Activated gamma-delta T cell treated with anti-CD3 and anti-CD28 coated beads, Interleukin-2, amount 50 U/mL, for 16 hours (primary cell): Measurements from ENCODE around the gene ADCY7.
"Not testable (repeated sequence)": the region's sequence is repeated elsewhere in the genome, so short reads cannot be mapped to it uniquely, and the experiment has no call there.

Experiments
- DNase-seq: peaks from one replicate; pipeline ENCODE4 v3.0.0-alpha.2; 2020; ENCODE audit warnings: low read depth

Gene ADCY7

DNA sequence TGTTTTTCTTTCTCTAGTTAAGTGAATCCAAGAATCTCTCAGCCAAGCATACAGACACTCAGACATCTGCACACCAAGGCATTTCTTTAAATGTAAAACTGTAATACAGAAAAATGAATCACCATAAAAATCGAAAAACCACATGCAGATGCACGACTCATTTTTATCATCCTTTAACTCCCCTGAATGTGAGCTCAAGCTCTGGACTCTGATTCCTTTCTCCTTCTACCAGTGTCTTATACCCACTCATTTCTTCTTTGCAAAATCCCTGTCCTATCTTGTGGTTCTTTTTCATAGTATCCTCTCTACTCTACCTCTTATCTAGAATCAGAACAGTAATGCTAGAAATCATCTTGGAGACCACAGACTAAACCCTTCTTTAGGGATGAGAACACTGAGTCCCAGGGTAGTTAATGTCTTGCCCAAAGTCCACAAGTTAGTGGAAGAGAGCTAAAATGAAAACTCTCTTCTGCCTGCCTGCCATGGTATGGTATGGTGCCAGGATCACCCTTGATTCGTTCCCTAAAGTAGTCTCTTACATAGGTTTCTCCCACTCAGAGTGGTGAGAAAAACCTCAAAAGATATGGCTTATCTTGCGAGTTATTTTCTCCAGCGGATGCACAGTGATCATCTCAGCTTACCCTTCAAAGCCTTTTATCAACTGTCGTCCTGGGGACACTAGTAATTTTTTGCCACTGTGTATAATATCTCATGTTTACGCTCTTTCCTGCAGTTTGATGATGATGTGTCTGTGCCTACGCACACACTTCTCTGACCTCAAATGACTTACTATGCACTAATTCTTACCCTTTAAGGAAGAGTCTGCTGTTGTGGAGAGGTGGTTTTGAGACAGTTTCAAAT, 72.2 kb downstream of the ADCY7 start:
- DNase-seq: no peak

DNA sequence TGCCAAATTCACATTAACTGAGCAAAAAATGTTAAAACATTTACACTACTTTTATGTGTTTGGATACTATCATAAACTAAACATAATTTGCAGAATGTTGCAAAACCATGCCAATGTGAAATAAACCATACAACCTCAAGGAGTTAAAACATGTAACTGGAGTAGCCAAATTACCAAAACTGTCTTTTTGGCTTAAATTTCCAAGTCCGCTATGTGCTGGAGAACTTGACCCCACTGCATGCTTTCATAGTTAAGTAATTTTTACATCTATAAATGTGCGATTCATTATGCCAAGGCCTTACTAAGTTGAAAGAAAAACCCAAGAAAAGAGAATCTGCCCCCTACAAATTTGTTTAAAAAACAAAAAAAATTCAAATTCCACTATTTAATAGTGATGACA, 74.2 kb downstream of the ADCY7 start:
- no peak for DNase-seq

DNA sequence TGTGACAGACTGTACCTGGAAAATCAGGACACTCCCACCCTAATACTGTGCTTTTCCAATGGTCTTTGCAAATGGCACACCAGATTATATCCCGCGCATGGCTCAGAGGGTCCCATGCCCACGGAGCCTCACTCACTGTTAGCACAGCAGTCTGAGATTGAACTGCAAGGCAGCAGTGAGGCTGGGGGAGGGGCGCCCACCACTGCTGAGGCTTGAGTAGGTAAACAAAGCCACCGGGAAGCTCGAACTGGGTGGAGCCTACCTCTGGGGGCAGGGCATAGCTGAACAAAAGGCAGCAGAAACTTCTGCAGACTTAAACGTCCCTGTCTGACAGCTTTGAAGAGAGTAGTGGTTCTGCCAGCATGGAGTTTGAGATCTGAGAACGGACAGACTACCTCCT, 77.2 kb downstream of the ADCY7 start:
- not testable (repeated sequence) for DNase-seq

DNA sequence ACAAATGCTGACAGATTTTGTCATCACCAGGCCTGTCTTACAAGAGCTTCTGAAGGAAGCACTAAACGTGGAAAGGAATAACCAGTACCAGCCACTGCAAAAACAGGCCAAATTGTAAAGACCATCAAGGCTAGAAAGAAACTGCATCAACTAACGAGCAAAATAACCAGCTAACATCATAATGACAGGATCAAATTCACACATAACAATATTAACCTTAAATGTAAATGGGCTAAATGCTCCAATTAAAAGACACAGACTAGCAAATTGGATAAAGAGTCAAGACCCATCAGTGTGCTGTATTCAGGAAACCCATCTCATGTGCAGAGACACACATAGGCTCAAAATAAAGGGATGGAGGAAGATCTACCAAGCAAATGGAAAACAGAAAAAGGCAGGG, 78.9 kb downstream of the ADCY7 start:
- not testable (repeated sequence) for DNase-seq

DNA sequence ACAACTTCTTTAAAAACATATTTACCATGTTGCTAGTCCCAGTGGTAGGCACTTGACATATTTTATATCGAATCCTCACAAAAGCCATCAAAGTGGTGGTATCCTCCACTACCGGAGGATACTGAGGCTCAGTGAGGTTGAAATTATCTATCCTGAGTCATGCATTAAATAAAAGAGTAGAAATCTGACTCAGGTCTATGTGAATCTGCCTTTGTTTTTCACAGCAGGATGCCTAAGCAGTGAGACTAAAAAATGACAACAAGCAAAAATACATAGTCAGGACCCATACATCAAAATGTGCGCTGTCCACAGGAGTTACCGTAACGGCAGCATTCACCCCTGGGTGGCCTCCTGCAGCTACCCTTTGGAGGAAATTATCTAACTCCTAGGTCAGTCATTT, 84.8 kb downstream of the ADCY7 start:
- DNase-seq: no peak

DNA sequence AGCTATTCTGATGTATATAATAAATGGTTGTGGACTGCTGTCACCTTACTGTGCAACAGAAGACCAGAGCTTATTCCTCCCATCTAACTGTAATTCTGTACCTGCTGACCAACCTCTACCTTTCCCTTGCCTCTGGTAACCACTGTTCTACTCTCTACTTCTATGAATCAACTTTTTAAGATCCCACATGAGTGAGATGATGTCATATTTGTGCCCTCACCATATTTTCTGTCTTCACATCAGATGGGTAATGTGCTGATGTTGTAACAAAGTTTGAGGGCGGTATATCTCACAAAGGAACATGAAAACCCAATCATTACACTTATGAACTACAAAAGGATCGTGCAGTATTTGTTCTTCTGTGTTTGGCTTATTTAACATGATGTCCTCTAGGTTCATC, 85.6 kb downstream of the ADCY7 start:
- DNase-seq: no peak

DNA sequence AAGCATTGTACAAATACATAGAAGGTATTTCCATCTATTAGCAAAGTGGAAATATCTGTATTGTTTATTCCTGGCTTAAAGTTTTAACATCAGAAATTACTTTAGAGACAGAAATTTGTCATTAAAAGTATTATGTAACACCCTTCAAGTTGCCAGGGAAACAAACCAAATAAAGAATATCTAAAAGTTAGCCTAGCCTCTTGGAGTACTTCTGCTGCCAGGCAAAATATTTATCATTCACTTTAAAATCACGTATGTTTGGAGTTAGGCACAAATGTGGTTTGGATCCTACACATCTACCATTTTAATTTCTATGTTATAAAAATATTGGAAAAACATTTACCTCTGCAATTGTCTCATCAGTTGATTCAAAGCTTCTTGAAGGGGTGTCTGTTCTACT, 87.7 kb downstream of the ADCY7 start:
- DNase-seq: no peak

DNA sequence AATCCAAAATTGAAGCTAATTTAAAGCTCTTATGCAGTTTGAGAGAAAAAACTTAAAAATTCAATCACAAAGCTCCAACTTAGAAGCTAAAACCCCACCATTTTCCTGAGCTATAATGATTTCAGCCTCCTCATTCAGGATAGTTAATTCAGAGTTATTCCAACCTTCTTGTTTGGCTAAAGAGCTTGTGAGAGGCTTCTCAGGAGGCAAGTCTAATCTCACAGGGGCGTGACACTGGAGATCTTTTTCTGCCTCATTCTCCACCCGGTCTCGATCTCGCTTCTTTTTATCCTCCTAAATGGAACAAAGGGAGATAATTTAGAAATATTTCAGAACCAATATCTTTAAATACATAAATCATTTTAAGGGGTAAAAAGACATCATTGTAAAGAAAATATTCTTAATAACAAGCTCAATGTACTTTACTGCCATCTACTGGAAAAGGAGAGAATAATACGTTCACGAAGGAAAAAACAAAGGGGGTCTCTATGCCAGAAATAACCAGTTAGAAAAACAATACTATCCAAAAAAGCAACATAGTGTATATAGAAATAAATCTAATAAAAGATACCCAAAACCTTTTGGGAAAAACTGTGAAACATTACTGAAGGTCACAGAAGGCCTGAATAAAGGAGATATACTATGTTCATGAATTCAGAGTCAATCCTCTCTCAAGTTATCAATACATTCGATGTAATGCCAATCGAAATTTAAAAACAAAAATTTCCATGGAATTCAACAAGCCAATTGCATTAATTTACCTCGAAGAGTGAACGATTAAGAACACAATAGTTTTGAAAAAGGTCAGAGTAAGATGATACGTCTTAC, 88.5 kb downstream of the ADCY7 start:
- DNase-seq: no peak

DNA sequence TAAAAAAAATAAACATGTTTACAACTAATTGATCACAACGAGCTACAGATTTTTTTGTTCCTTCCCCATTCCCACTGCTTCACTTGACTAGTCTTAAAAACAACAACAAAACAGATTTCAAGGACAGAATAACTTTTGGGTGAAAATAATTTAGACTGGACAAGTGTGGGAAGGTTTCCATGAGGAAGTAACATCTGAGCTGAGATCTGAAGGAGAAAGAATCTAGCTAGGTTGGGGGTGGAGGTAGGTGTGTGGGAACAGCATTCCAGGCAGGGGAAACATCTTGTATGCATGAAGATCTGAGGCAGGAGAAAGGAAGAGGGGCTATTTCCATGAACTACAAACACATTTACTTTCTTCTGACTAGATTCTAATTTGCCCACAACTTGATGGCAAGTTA, 93.3 kb downstream of the ADCY7 start:
- DNase-seq: no peak

DNA sequence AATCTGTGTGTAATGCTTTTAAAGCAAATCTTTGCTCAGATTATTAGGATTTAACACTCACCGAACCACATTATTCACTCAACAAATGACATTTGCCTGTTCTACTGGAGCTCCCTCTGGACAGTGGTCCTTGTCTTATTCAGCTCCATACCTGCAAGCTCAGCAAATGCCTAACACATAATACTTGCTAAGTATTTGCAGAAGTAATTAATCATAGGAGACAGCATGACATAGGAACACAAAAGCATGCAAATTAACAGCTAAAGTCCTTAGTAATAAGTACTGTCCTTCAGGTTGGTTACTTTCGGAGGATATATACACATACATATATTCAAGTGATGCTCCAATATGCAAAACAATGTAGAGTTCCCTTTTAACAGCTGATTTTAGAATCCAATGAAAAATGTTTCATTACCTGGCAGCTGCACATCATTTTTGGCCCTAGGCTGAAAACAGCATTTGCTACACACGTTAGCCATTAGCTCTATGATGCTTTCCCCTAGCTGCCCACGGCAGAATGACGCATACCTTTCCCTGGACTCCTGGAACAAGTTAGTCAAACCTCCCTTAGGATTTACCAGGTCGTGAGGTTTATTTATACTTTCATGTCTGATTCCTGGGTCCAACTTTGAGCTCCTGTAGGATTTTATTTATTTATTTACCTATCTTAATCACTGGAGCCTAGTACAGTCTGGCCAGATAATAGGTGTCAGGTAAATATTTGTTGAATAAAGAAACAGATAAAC, 93.9 kb downstream of the ADCY7 start:
- DNase-seq: no peak

DNA sequence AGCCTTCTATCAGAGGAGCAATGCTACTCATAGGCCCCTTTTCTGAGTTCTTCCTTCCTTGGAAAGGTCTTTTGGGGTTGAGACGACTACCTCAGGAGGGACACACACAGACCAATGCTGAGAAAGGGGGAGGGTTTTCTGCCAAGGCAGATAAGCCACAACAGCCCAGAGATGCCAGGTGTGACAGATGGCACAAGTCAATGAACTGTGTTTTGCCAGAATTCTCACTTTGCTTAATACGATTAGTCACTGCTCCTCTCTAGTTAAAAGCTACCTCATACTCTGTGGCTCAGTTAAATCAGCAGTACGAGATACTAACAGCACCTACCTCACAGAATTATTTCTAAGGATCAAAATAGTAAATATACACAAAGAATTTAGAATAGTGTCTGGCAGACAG, 94.4 kb downstream of the ADCY7 start:
- DNase-seq: no peak

DNA sequence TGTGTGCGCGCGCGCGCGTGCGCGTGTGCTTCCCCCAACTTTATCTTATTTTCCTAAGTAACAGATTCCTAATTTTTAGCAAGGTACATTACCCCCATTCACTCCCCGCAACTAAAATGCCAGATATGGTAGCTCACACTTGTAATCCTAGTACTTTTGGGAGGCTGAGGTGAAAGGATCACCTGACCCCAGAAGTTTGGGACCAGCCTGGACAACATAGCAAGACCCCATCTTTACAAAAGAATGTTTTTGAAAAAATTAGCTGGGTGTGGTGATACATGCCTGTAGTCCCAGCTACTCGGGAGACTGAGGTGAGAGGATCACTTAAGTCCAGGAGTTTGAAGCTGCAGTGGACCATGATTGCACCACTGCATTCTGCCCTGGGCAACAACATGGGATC, 97.3 kb downstream of the ADCY7 start:
- no peak for DNase-seq

DNA sequence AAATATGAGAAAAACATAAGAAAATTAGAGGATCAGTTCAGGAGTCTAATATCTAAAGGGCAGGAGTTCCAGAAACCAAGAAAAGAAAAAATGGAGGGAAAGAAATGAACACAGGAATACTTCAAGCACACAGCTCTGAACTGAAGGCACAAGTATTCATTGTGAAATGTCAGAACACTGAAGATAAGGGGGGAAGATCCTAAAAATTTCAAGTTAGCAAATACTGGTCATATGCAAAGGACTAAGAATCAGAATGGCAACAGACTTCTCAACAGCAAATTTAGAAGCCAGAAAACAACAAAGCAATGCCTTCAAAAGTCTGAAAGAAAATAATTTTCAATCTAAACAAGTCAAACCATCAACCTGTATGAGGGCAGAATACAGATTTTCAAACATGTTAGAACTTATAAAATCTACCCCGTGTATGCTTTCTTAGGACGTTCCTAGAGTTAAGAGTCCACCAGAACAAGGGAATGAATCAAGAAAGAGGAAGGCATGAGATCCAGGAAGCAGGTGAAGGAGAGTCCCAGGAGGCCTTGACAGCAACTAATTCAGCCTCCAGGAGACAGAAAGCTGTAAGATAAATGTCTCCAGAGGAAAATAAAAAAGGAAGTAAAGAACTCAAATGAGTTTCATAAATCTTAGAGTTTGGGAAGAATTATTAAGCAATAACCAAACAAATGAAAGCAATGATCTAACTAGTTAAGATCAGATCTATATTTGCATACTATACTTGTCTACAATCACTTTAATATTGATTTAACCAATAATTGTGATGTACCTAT, 99.6 kb downstream of the ADCY7 start:
- DNase-seq: no peak
